ENCODE data around the gene ATP8B4. TPM values are rescaled to one million over a fixed set of nuclear protein-coding genes. Genes with fewer than 3 reads are reported as not detected.

Gene ATP8B4
- total and polyA plus RNA-seq, 2 experiments from 2014 or later, result 0.89 to 1.5 TPM

DNA sequence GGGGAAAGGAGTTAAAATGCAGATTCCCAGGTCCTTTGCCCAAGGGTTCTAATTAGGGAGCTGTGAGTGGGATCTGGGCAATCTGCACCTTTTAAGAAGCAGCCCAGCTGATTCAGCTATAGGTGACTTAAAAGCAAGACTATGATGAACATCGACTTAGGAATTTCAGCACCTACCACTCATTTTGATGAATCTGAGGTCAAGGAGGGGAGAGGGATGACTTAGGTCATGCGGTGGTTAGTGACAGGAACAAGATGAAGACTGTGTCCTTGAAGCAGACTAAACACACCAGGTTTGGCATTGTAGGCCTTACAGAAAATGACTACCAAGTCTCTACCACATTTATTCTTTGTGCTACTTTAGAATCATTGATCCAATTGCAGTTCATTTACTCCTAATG, 301.9 kb downstream of the ATP8B4 start:
- 41 to 43% methylated on average over 2 of the region's 2 CpGs for WGBS, 2 experiments (ENCODE audit: low coverage in 1 of 2, low lambda C conversion rate in 2 of 2, missing lambda C conversion rate in 2 of 2)

DNA sequence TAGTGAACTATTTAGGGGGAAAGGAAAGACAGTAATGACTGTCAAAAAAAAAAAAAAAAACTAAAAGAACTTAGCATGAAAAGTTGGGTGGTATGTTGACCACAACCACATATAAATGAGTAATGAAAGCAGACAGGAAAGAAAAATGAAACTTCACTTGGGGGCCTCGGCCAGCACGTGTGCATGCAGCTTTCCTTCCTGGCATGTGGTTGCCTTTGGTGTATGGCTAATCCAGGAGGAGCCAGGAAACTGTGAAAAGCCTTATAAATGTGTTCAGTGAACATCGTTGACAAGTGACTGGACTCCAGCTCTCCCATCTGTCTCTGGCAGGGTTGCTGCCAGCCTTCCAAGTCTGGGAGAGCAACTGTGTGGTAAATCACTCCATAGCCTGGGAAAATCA, 303.1 kb downstream of the ATP8B4 start:
- Histone ChIP-seq H3K79me2 (ENCODE audit: insufficient read depth) (no peaks in the 10 kb centered on the region), H3K27ac (peak overlapping the region; percentile 74), H3K9ac (peak overlapping the region; percentile 47), H3K4me1 (ENCODE audit: insufficient read depth) (peaks cover 30% of the 10 kb centered on the region), H4K20me1 (ENCODE audit: insufficient read depth) (no peaks in the 10 kb centered on the region), H3K4me3 (no peak overlapping the region), H3K9me3 (ENCODE audit: low read depth) (no peaks in the 10 kb centered on the region), H3K36me3 (ENCODE audit: low read depth) (no peaks in the 10 kb centered on the region), H2AFZ (0 out of 2 replicates have a peak overlapping the region, but pooled peaks have one; percentile 13), H3K4me2 (ENCODE audit: unreplicated experiment) (peak overlapping the region; percentile 51), H3F3A (ENCODE audit: insufficient read depth) (peaks cover 28% of the 10 kb centered on the region), H3K9me2 (ENCODE audit: insufficient read depth) (no peaks in the 10 kb centered on the region), H3K27me3 (replicated peaks; ENCODE audit: insufficient read depth) (no peaks in the 10 kb centered on the region)
- peak; percentile 93 for DNase-seq
- in situ Hi-C loops (cut with MboI), result no loop called here
- no peak for TF ChIP-seq EZH2 (IDR thresholded peaks at IDR 0.05; ENCODE audit: insufficient read depth, poor library complexity, severe bottlenecking)
- no peak for TF ChIP-seq EZH2phosphoT487 (IDR thresholded peaks at IDR 0.05; ENCODE audit: insufficient read depth, low read depth)
- WGBS, 2 experiments (ENCODE audit: low coverage in 1 of 2, low lambda C conversion rate in 2 of 2, missing lambda C conversion rate in 2 of 2), result 0 to 2% methylated on average over 3 of the region's 3 CpGs

More for the DNA sequence above, 301.9 kb downstream of the ATP8B4 start:
- TF ChIP-seq EZH2phosphoT487 (IDR thresholded peaks at IDR 0.05; ENCODE audit: insufficient read depth, low read depth) (no peak), EZH2 (IDR thresholded peaks at IDR 0.05; ENCODE audit: insufficient read depth, poor library complexity, severe bottlenecking) (no peak)
- Histone ChIP-seq H3K9me2 (ENCODE audit: insufficient read depth) (no peaks in the 10 kb centered on the region), H3K36me3 (ENCODE audit: low read depth) (no peaks in the 10 kb centered on the region), H3K9me3 (ENCODE audit: low read depth) (no peaks in the 10 kb centered on the region), H3K4me3 (no peak overlapping the region), H3K27ac (peak overlapping the region; percentile 74), H3K79me2 (ENCODE audit: insufficient read depth) (no peaks in the 10 kb centered on the region), H3K27me3 (replicated peaks; ENCODE audit: insufficient read depth) (no peaks in the 10 kb centered on the region), H2AFZ (peak overlapping the region; percentile 46; the same call in 1 of the 2 replicates), H3K4me1 (ENCODE audit: insufficient read depth) (peaks cover 30% of the 10 kb centered on the region), H3K9ac (no peak overlapping the region), H3F3A (ENCODE audit: insufficient read depth) (peaks cover 28% of the 10 kb centered on the region), H3K4me2 (ENCODE audit: unreplicated experiment) (peak overlapping the region; percentile 37), H4K20me1 (ENCODE audit: insufficient read depth) (no peaks in the 10 kb centered on the region)
- DNase-seq, result peak; percentile 7
- in situ Hi-C loops (cut with MboI), result no loop called here

DNA sequence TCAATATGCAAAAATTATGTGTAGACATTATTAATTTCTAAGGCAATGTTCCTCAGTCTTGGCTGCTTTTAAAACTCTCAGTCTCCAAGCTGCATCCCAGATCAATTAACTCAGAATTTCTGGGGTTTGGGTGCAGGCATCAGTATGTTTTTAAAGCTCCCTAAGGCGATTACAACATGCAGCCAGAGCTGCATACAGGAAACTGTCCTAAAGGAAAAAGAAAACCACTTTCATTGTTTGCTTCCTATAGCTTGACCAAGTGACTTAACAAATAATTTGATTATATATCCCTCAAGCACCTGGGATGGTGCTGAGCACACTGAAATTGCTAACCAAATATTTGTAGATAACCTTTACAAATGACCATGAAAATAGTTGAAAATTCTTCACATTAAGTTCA, 303.5 kb downstream of the ATP8B4 start:
- H3K4me1 ChIP-seq (ENCODE audit: insufficient read depth), result peaks cover 30% of the 10 kb centered on the region
- peak overlapping the region; percentile 74 for H3K27ac ChIP-seq
- H2AFZ ChIP-seq, result no peak overlapping the region
- H3K79me2 ChIP-seq (ENCODE audit: insufficient read depth), result no peaks in the 10 kb centered on the region
- H3K36me3 ChIP-seq (ENCODE audit: low read depth), result no peaks in the 10 kb centered on the region
- peak overlapping the region; percentile 33 for H3K9ac ChIP-seq
- 8 to 21% methylated on average over 1 of the region's 1 CpG for WGBS, 2 experiments (ENCODE audit: low coverage in 1 of 2, low lambda C conversion rate in 2 of 2, missing lambda C conversion rate in 2 of 2)
- TF ChIP-seq EZH2 (IDR thresholded peaks at IDR 0.05; ENCODE audit: insufficient read depth, poor library complexity, severe bottlenecking), result no peak
- TF ChIP-seq EZH2phosphoT487 (IDR thresholded peaks at IDR 0.05; ENCODE audit: insufficient read depth, low read depth), result no peak
- H3K9me3 ChIP-seq (ENCODE audit: low read depth), result no peaks in the 10 kb centered on the region
- H4K20me1 ChIP-seq (ENCODE audit: insufficient read depth), result no peaks in the 10 kb centered on the region
- H3K27me3 ChIP-seq (replicated peaks; ENCODE audit: insufficient read depth), result no peaks in the 10 kb centered on the region
- DNase-seq, result peak; percentile 45
- peaks cover 28% of the 10 kb centered on the region for H3F3A ChIP-seq (ENCODE audit: insufficient read depth)
- no peak overlapping the region for H3K4me3 ChIP-seq
- no peaks in the 10 kb centered on the region for H3K9me2 ChIP-seq (ENCODE audit: insufficient read depth)
- in situ Hi-C loops (cut with MboI), result no loop called here
- H3K4me2 ChIP-seq (ENCODE audit: unreplicated experiment), result peak overlapping the region; percentile 51

DNA sequence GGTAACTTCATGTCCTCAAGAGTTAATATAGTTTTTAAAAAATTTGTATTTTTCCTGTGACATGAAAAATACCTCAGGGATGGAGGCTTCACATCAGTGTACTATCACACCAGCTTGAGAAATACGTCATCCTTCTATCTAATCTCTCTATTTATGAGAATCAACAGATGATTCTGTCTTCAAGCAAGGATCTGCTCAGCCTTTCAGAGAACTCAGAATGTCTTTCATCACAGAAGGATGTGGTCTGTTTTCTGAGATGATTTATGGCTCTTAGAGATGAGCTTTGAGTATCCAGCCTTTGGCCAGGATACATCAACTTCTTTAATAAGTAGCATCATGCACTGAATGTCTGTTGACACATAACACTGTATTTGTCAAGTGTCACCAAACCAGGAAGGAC, 304.3 kb downstream of the ATP8B4 start:
- no peak for DNase-seq
- H3K9ac ChIP-seq, result no peak overlapping the region
- H4K20me1 ChIP-seq (ENCODE audit: insufficient read depth), result no peaks in the 10 kb centered on the region
- no peaks in the 10 kb centered on the region for H3K36me3 ChIP-seq (ENCODE audit: low read depth)
- 0 out of 2 replicates have a peak overlapping the region, but pooled peaks have one; percentile 74 for H3K27ac ChIP-seq
- in situ Hi-C loops (cut with MboI), result no loop called here
- H2AFZ ChIP-seq, result no peak overlapping the region
- no peak overlapping the region for H3K4me2 ChIP-seq (ENCODE audit: unreplicated experiment)
- TF ChIP-seq EZH2 (IDR thresholded peaks at IDR 0.05; ENCODE audit: insufficient read depth, poor library complexity, severe bottlenecking) (no peak), EZH2phosphoT487 (IDR thresholded peaks at IDR 0.05; ENCODE audit: insufficient read depth, low read depth) (no peak)
- H3K9me3 ChIP-seq (ENCODE audit: low read depth), result no peaks in the 10 kb centered on the region
- H3K27me3 ChIP-seq (replicated peaks; ENCODE audit: insufficient read depth), result no peaks in the 10 kb centered on the region
- peaks cover 28% of the 10 kb centered on the region for H3F3A ChIP-seq (ENCODE audit: insufficient read depth)
- no peaks in the 10 kb centered on the region for H3K79me2 ChIP-seq (ENCODE audit: insufficient read depth)
- H3K4me1 ChIP-seq (ENCODE audit: insufficient read depth), result peaks cover 35% of the 10 kb centered on the region
- 87 to 97% methylated on average over 1 of the region's 1 CpG for WGBS, 2 experiments (ENCODE audit: low coverage in 1 of 2, low lambda C conversion rate in 2 of 2, missing lambda C conversion rate in 2 of 2)
- H3K4me3 ChIP-seq, result no peak overlapping the region
- no peaks in the 10 kb centered on the region for H3K9me2 ChIP-seq (ENCODE audit: insufficient read depth)

DNA sequence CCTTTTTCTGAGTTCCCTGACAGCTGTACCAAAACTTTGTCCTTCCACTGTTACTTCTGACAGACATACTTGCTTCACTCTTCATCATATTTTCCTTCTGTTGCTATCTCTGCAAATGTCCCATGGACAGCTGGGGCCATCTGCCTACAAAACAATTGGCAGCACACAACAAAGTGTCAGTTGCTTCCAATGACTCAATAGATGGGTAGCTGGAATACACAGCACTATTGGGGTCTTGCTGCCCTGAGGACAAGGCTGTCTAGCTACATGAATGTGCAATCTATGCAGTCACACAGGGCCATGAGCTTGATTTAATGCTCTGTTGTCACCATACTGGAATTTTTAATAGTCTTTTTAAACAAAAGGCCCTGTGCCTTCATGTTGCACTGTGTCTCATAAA, 305.4 kb downstream of the ATP8B4 start:
- no peaks in the 10 kb centered on the region for H3K27me3 ChIP-seq (replicated peaks; ENCODE audit: insufficient read depth)
- no peak overlapping the region for H3K9ac ChIP-seq
- DNase-seq, result no peak
- no peaks in the 10 kb centered on the region for H4K20me1 ChIP-seq (ENCODE audit: insufficient read depth)
- H3K9me2 ChIP-seq (ENCODE audit: insufficient read depth), result no peaks in the 10 kb centered on the region
- no peak overlapping the region for H3K4me2 ChIP-seq (ENCODE audit: unreplicated experiment)
- H3K9me3 ChIP-seq (ENCODE audit: low read depth), result no peaks in the 10 kb centered on the region
- no peak overlapping the region for H3K4me3 ChIP-seq
- H2AFZ ChIP-seq, result no peak overlapping the region
- in situ Hi-C loops (cut with MboI), result no loop called here
- peaks cover 28% of the 10 kb centered on the region for H3F3A ChIP-seq (ENCODE audit: insufficient read depth)
- no peaks in the 10 kb centered on the region for H3K36me3 ChIP-seq (ENCODE audit: low read depth)
- no peak for TF ChIP-seq EZH2 (IDR thresholded peaks at IDR 0.05; ENCODE audit: insufficient read depth, poor library complexity, severe bottlenecking)
- TF ChIP-seq EZH2phosphoT487 (IDR thresholded peaks at IDR 0.05; ENCODE audit: insufficient read depth, low read depth), result no peak
- no peak overlapping the region for H3K27ac ChIP-seq
- H3K79me2 ChIP-seq (ENCODE audit: insufficient read depth), result no peaks in the 10 kb centered on the region
- peaks cover 35% of the 10 kb centered on the region for H3K4me1 ChIP-seq (ENCODE audit: insufficient read depth)

Data from GM23248 (cell line).